ENCODE results near the gene CYP11A1.

DNA sequence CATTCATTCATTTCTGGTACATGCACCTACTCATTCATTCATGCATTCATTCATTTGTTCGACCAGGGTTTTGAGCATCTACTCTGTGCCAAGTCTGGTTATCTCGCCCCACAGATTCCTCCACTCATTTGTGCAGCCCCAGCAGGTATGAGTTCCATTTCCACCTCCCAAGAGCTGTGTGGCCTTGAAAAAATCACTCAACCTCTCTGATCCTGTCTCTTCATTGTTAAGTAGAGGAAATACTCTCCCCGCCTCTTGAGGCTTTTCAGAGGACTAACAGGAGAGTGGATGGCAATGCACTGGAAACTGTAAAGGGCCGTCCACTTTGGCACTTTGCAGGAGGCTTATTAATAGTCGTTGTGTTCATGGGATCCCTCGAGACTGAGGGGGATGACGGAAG, 61.8 kb downstream of the CYP11A1 start:
- TF ChIP-seq POLR2A (IDR thresholded peaks at IDR 0.05; ENCODE audit: low read length) (no peak), NR3C1 (IDR thresholded peaks at IDR 0.05) (no peak), SREBF2 (IDR thresholded peaks at IDR 0.05) (no peak), JUN (IDR thresholded peaks at IDR 0.05) (no peak), CEBPB (IDR thresholded peaks at IDR 0.05) (no peak), KDM5A (IDR thresholded peaks at IDR 0.05) (no peak), HDAC2 (IDR thresholded peaks at IDR 0.05) (no peak)
- TF ChIP-seq, protein P1, sequence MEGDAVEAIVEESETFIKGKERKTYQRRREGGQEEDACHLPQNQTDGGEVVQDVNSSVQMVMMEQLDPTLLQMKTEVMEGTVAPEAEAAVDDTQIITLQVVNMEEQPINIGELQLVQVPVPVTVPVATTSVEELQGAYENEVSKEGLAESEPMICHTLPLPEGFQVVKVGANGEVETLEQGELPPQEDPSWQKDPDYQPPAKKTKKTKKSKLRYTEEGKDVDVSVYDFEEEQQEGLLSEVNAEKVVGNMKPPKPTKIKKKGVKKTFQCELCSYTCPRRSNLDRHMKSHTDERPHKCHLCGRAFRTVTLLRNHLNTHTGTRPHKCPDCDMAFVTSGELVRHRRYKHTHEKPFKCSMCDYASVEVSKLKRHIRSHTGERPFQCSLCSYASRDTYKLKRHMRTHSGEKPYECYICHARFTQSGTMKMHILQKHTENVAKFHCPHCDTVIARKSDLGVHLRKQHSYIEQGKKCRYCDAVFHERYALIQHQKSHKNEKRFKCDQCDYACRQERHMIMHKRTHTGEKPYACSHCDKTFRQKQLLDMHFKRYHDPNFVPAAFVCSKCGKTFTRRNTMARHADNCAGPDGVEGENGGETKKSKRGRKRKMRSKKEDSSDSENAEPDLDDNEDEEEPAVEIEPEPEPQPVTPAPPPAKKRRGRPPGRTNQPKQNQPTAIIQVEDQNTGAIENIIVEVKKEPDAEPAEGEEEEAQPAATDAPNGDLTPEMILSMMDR (IDR thresholded peaks at IDR 0.05): no peak
- TF ChIP-seq, protein P2, sequence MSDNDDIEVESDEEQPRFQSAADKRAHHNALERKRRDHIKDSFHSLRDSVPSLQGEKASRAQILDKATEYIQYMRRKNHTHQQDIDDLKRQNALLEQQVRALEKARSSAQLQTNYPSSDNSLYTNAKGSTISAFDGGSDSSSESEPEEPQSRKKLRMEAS (IDR thresholded peaks at IDR 0.05): no peak
- TF ChIP-seq, protein P3, sequence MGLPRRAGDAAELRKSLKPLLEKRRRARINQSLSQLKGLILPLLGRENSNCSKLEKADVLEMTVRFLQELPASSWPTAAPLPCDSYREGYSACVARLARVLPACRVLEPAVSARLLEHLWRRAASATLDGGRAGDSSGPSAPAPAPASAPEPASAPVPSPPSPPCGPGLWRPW (IDR thresholded peaks at IDR 0.05): no peak
